T-helper 2 cell treated with Interferon-gamma antibody and Interleukin-4, amounts not matched to agents 5 μg/mL and 100 μg/mL, for 36 hours (primary cell): ENCODE results near the gene SASH1.

Experiments
- DNase-seq: peaks from one replicate; pipeline ENCODE4 v3.0.0; 2021; ENCODE audit warnings: low spot score
- H3K27ac Mint-ChIP-seq: one replicate; pipeline ENCODE4 v1.8.0; 2021; ENCODE audit warnings: mild to moderate bottlenecking, mixed read lengths
- H3K27me3 Mint-ChIP-seq: one replicate; pipeline ENCODE4 v1.8.0; 2021; ENCODE audit warnings: low read depth, mixed read lengths
- H3K36me3 Mint-ChIP-seq: one replicate; pipeline ENCODE4 v1.8.0; 2021; ENCODE audit warnings: low read depth, mixed read lengths
- H3K4me1 Mint-ChIP-seq: one replicate; pipeline ENCODE4 v1.8.0; 2021; ENCODE audit warnings: low read depth, mixed read lengths
- H3K4me3 Mint-ChIP-seq: one replicate; pipeline ENCODE4 v1.8.0; 2022; ENCODE audit warnings: mild to moderate bottlenecking, moderate library complexity, mixed read lengths
- H3K9me3 Mint-ChIP-seq: one replicate; pipeline ENCODE4 v1.8.0; 2021; ENCODE audit warnings: mixed read lengths

SASH1 gene

GRCh38 chr6:148414836-148415235 lies 72.2 kb downstream of the SASH1 start:
- Mint-ChIP-seq H3K36me3 (no peaks in the 10 kb centered on the region), H3K27me3 (peaks cover 11% of the 10 kb centered on the region), H3K4me1 (no peaks in the 10 kb centered on the region), H3K27ac (no peak overlapping the region), H3K4me3 (no peak overlapping the region), H3K9me3 (no peaks in the 10 kb centered on the region)
- no peak for DNase-seq

DNA sequence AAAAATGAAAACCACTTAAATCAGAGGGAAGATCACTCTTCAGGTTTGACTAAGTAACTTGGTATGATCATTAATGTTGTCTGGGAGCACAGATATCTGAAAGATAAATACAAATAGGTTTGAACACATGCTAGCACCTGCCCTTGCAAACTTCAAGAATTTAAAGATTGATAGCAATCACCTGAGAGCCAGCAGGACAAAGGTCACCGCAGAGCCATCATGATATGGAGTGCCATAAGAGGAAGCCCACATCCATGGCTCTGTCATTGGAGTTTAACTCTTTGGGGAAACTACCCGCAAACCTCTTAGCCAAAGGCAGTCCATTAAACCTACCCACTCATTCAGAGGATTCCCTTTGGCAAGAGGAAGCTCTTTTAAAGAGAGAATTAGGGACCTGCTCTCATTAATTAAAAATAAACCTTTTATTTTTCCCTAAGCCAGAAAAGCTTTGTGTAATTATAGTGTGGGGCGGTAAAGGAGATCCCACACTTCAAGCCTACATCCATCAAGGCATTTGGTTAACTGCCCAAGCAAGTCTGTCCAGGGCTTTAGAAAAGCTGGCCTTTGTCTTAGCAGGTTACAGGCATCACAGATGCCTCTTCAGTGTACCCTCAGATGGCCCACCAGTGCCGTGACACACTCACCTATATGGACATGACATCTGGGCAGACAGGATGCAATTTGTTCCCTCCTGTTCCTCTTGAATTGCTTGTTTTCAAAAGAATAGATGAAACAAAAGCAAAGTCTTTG lies 73.0 kb downstream of the SASH1 start:
- Mint-ChIP-seq H3K36me3 (no peaks in the 10 kb centered on the region), H3K4me3 (no peak overlapping the region), H3K27ac (no peak overlapping the region), H3K27me3 (peaks cover 11% of the 10 kb centered on the region), H3K4me1 (no peaks in the 10 kb centered on the region), H3K9me3 (no peaks in the 10 kb centered on the region)
- no peak for DNase-seq

- Mint-ChIP-seq H3K9me3 (no peaks in the 10 kb centered on the region), H3K27me3 (peaks cover 11% of the 10 kb centered on the region), H3K27ac (no peak overlapping the region), H3K4me3 (no peak overlapping the region), H3K36me3 (no peaks in the 10 kb centered on the region), H3K4me1 (no peaks in the 10 kb centered on the region)
- no peak for DNase-seq
These were observed 73.8 kb downstream of the SASH1 start for GRCh38 chr6:148416330-148416965.

GRCh38 chr6:148417045-148417444 lies 74.4 kb downstream of the SASH1 start:
- Mint-ChIP-seq H3K27me3 (peaks cover 11% of the 10 kb centered on the region), H3K36me3 (no peaks in the 10 kb centered on the region), H3K27ac (no peak overlapping the region), H3K4me1 (no peaks in the 10 kb centered on the region), H3K9me3 (no peaks in the 10 kb centered on the region), H3K4me3 (no peak overlapping the region)
- DNase-seq: no peak

DNA sequence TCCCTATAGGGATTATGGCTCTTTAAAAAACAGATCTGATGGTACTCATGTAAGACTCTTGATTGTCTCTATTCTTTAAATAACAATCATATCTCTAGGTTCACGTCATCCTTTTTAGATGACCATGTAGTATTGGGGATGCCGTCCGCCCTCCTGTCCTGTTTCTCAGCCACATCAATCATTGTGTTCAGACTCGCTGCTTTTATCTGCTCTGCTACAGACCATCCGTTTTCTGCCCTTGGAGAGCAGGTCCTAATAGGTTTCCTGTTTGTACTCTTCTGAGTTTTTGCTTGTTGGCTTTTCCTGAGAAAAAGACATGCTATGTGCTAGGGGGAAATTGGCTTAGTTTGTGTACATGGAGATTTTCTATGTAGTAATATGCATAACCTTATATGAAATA lies 76.8 kb downstream of the SASH1 start:
- Mint-ChIP-seq H3K27ac (no peak overlapping the region), H3K27me3 (peaks cover 12% of the 10 kb centered on the region), H3K4me1 (no peaks in the 10 kb centered on the region), H3K9me3 (no peaks in the 10 kb centered on the region), H3K36me3 (no peaks in the 10 kb centered on the region), H3K4me3 (no peak overlapping the region)
- no peak for DNase-seq

GRCh38 chr6:148422085-148422484 lies 79.4 kb downstream of the SASH1 start:
- no peak for DNase-seq
- Mint-ChIP-seq H3K4me1 (peaks cover 3% of the 10 kb centered on the region), H3K9me3 (no peaks in the 10 kb centered on the region), H3K36me3 (no peaks in the 10 kb centered on the region), H3K27ac (no peak overlapping the region), H3K27me3 (peaks cover 22% of the 10 kb centered on the region), H3K4me3 (no peak overlapping the region)

DNA sequence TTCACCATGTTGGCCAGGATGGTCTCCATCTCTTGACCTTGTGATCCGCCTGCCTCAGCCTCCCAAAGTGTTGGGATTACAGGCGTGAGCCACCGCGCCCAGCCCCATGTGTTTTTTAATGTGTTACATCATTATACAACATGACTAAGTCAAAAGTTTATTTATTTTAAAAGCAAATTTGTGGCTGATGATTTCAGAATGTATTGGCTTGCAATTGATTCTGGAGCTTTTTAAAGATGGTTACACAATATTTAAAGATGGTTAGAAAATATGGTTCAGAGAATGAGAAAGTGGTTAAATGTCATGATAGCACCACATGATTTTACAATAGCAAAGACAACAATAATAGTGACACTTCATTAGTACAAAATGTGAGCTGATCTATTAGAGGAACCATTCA lies 80.5 kb downstream of the SASH1 start:
- peaks cover 3% of the 10 kb centered on the region for H3K4me1 Mint-ChIP-seq
- DNase-seq: no peak
- no peaks in the 10 kb centered on the region for H3K36me3 Mint-ChIP-seq
- no peak overlapping the region for H3K27ac Mint-ChIP-seq
- H3K27me3 Mint-ChIP-seq: peaks cover 19% of the 10 kb centered on the region
- H3K4me3 Mint-ChIP-seq: no peak overlapping the region
- H3K9me3 Mint-ChIP-seq: no peaks in the 10 kb centered on the region

GRCh38 chr6:148423601-148424270 lies 81.1 kb downstream of the SASH1 start:
- no peak overlapping the region for H3K4me3 Mint-ChIP-seq
- H3K27me3 Mint-ChIP-seq: peaks cover 16% of the 10 kb centered on the region
- no peaks in the 10 kb centered on the region for H3K36me3 Mint-ChIP-seq
- H3K9me3 Mint-ChIP-seq: no peaks in the 10 kb centered on the region
- peaks cover 3% of the 10 kb centered on the region for H3K4me1 Mint-ChIP-seq
- no peak for DNase-seq
- no peak overlapping the region for H3K27ac Mint-ChIP-seq

GRCh38 chr6:148425443-148425842 lies 82.8 kb downstream of the SASH1 start:
- no peaks in the 10 kb centered on the region for H3K9me3 Mint-ChIP-seq
- H3K27me3 Mint-ChIP-seq: peaks cover 14% of the 10 kb centered on the region
- H3K27ac Mint-ChIP-seq: no peak overlapping the region
- no peak overlapping the region for H3K4me3 Mint-ChIP-seq
- H3K36me3 Mint-ChIP-seq: no peaks in the 10 kb centered on the region
- no peak for DNase-seq
- peaks cover 3% of the 10 kb centered on the region for H3K4me1 Mint-ChIP-seq

DNA sequence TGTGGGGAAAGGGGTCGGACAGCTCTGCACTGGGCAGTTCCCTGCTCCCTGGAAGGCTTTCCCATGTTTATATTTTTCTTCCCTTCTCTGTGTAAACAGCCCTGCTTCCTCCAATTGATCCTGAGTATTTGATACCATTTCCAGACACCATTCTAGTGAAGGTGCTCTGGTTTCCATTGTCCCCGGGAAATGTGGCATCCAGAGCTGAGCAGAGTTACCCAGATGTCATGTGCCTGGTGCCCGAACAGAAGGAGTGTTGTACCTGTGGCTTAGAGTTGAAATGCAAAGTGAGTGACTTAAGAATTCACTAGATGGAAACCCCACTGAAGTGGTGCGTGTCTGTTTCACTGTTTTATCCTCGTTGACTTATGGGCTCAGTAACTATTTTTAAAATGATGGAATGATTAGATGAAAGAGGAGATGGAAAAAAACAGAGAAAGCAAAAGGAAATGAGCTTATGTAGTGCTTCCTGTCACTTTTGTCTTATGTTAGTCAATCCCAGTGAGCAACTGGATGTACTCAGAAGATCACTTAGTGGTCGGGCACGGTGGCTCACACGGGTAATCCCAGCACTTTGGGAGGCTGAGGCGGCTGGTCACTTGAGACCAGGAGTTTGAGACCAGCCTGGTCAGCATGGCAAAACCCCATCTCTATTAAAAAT lies 83.8 kb downstream of the SASH1 start:
- Mint-ChIP-seq H3K4me3 (no peak overlapping the region), H3K36me3 (no peaks in the 10 kb centered on the region), H3K9me3 (no peaks in the 10 kb centered on the region), H3K4me1 (peaks cover 3% of the 10 kb centered on the region), H3K27me3 (peaks cover 14% of the 10 kb centered on the region), H3K27ac (no peak overlapping the region)
- no peak for DNase-seq

- no peaks in the 10 kb centered on the region for H3K36me3 Mint-ChIP-seq
- H3K27me3 Mint-ChIP-seq: peaks cover 11% of the 10 kb centered on the region
- H3K4me3 Mint-ChIP-seq: no peak overlapping the region
- H3K27ac Mint-ChIP-seq: no peak overlapping the region
- no peak for DNase-seq
- no peaks in the 10 kb centered on the region for H3K9me3 Mint-ChIP-seq
- H3K4me1 Mint-ChIP-seq: peaks cover 3% of the 10 kb centered on the region
These were observed 84.7 kb downstream of the SASH1 start for GRCh38 chr6:148427333-148427732.

DNA sequence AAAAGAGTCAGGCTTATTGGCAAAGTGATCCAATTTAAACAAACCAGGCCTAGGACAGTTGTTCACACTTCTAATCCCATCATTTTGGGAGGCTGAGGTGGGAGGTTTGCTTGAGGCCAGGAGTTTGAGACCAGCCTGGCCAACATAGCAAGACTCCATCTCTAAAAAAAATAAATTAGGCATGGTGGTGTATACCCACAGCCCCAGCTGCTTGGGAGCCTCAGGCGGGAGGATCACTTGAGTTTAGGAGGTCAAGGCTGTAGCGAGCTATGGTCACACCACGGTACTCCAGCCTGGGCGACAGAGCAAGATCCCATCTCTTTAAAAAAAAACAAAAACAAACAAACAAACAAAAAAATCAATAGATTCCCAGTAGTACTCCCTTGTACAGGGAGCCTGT lies 86.8 kb downstream of the SASH1 start:
- Mint-ChIP-seq H3K4me3 (no peak overlapping the region), H3K27me3 (peaks cover 9% of the 10 kb centered on the region), H3K9me3 (no peaks in the 10 kb centered on the region), H3K27ac (no peak overlapping the region), H3K4me1 (peaks cover 3% of the 10 kb centered on the region), H3K36me3 (no peaks in the 10 kb centered on the region)
- DNase-seq: no peak

DNA sequence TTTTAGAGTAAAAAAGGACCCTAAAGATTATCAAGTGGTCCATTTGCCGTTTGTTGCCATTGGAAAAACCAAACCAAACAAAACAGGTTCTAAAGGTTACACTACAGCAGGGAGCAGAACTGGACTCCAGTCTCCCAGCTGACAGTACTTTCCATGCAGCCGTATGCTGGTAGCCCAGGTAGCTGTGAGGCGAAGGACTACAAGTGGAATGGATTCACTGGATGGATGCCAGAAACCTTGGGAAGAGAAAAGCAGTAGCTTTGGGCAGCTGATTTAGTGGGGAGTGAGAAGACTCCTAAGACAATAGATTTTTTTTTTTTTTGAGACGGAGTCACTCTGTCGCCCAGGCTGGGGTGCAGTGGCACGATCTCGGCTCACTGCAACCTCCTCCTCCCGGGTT lies 88.3 kb downstream of the SASH1 start:
- H3K9me3 Mint-ChIP-seq: no peaks in the 10 kb centered on the region
- no peaks in the 10 kb centered on the region for H3K36me3 Mint-ChIP-seq
- H3K27me3 Mint-ChIP-seq: peaks cover 4% of the 10 kb centered on the region
- no peak overlapping the region for H3K4me3 Mint-ChIP-seq
- DNase-seq: no peak
- H3K27ac Mint-ChIP-seq: no peak overlapping the region
- peaks cover 3% of the 10 kb centered on the region for H3K4me1 Mint-ChIP-seq

DNA sequence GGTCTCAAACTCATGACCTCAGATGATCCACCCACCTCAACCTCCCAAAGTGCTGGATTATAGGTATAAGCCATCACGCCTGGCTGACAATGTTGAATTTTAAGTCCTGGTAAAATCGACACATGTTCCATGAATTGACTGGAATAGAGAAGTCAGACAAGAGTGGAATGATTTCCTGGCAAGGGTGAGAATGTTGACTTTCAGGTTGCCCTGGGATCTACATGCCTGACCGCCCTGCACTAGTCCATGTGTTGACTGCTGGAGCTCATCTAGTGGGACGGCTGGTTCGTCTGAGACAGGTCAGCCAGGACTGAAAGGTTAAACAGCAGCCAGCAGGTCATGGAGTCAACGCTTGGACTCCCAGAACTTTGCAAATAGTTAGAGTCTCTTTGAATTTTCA lies 88.8 kb downstream of the SASH1 start:
- Mint-ChIP-seq H3K4me3 (no peak overlapping the region), H3K27ac (no peak overlapping the region), H3K36me3 (no peaks in the 10 kb centered on the region), H3K27me3 (peaks cover 1% of the 10 kb centered on the region), H3K4me1 (peaks cover 2% of the 10 kb centered on the region), H3K9me3 (no peaks in the 10 kb centered on the region)
- no peak for DNase-seq
